ENCODE results near the gene PDS5B. TPM values are rescaled to one million over a fixed set of nuclear protein-coding genes. Genes with fewer than 3 reads are reported as not detected.

PDS5B gene
- total RNA-seq, 1 donor from 2014 or later, result 55.9 TPM

DNA sequence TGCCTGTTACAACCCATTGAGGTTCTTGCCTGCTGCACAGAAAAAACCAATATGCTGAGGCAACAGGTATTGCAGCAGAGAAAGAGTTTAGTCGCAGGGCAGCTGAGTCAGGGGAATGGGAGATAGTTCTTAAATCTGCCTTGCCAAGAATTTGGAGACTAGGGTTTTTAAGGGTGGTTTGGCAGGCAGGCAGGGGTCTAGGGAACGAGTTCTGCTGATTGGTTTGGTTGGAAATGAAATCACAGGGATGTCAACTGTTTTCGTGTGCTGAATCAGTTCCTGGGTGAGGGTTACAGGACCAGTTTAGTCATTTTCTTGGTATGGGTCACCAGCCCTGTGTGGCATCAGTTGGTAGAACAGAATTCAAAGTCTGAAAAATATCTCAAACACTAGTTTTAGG, 36.6 kb downstream of the PDS5B start:
- peaks cover 7% of the 10 kb centered on the region for H3F3A ChIP-seq (ENCODE audit: low read depth)
- Mint-ChIP-seq H3K4me1 (peaks cover 3% of the 10 kb centered on the region), H3K4me3 (no peak overlapping the region), H3K36me3 (peaks cover 43% of the 10 kb centered on the region), H3K27me3 (ENCODE audit: insufficient read depth, low read depth) (no peaks in the 10 kb centered on the region), H3K9me3 (peaks cover 80% of the 10 kb centered on the region), H3K27ac (no peak overlapping the region)
- H3K4me1 ChIP-seq, result no peaks in the 10 kb centered on the region
- H3K79me2 ChIP-seq (ENCODE audit: low read depth), result peaks cover 100% of the 10 kb centered on the region
- peaks cover 38% of the 10 kb centered on the region for H4K20me1 ChIP-seq (ENCODE audit: low read depth)
- no peaks in the 10 kb centered on the region for H3K27me3 ChIP-seq
- no peak for DNase-seq (ENCODE audit: low spot score)
- no peak overlapping the region for H3K4me2 ChIP-seq
- no peaks in the 10 kb centered on the region for H3K36me3 ChIP-seq
- no peak overlapping the region for H2AFZ ChIP-seq (replicated peaks)
- no peak overlapping the region for H3K4me3 ChIP-seq
- TF ChIP-seq EZH2 (IDR thresholded peaks at IDR 0.05) (no peak), EZH2phosphoT487 (IDR thresholded peaks at IDR 0.05) (no peak)
- TF ChIP-seq, protein P1, sequence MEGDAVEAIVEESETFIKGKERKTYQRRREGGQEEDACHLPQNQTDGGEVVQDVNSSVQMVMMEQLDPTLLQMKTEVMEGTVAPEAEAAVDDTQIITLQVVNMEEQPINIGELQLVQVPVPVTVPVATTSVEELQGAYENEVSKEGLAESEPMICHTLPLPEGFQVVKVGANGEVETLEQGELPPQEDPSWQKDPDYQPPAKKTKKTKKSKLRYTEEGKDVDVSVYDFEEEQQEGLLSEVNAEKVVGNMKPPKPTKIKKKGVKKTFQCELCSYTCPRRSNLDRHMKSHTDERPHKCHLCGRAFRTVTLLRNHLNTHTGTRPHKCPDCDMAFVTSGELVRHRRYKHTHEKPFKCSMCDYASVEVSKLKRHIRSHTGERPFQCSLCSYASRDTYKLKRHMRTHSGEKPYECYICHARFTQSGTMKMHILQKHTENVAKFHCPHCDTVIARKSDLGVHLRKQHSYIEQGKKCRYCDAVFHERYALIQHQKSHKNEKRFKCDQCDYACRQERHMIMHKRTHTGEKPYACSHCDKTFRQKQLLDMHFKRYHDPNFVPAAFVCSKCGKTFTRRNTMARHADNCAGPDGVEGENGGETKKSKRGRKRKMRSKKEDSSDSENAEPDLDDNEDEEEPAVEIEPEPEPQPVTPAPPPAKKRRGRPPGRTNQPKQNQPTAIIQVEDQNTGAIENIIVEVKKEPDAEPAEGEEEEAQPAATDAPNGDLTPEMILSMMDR (IDR thresholded peaks at IDR 0.05), result no peak
- H3K27ac ChIP-seq, result no peak overlapping the region
- H3K9me3 ChIP-seq (ENCODE audit: low read depth), result peaks cover 7% of the 10 kb centered on the region
- no peak overlapping the region for H3K9ac ChIP-seq

DNA sequence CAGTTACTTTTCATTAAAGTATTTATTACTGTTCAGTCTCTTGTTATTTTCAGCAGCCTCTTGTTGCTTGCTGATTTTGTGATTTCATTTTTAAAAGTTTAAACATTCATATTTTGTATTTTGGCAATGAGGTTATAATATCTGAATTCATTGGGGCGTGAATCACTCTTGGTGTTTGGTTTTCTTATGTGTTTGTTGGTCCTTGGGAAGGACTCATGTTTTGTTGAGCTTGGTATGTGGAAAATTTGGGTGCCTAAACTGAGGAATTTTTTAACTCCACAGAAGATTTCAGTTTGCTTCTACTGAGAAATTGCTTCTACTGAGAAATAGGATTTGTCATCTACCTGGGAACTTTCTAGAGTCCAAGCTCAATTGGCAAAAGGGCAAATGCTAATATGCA, 38.2 kb downstream of the PDS5B start:
- peaks cover 3% of the 10 kb centered on the region for H3K4me1 Mint-ChIP-seq
- H3K27me3 Mint-ChIP-seq (ENCODE audit: insufficient read depth, low read depth), result no peaks in the 10 kb centered on the region
- H3K36me3 Mint-ChIP-seq, result peaks cover 45% of the 10 kb centered on the region
- no peak overlapping the region for H3K4me2 ChIP-seq
- peaks cover 7% of the 10 kb centered on the region for H3K9me3 ChIP-seq (ENCODE audit: low read depth)
- peaks cover 100% of the 10 kb centered on the region for H3K79me2 ChIP-seq (ENCODE audit: low read depth)
- no peaks in the 10 kb centered on the region for H3K36me3 ChIP-seq
- DNase-seq (ENCODE audit: low spot score), result no peak
- H2AFZ ChIP-seq (replicated peaks), result no peak overlapping the region
- H3K4me1 ChIP-seq, result no peaks in the 10 kb centered on the region
- H3K4me3 Mint-ChIP-seq, result no peak overlapping the region
- H3K27ac Mint-ChIP-seq, result no peak overlapping the region
- no peaks in the 10 kb centered on the region for H3K27me3 ChIP-seq
- H4K20me1 ChIP-seq (ENCODE audit: low read depth), result peaks cover 55% of the 10 kb centered on the region
- H3K4me3 ChIP-seq, result no peak overlapping the region
- no peak overlapping the region for H3K9ac ChIP-seq
- H3F3A ChIP-seq (ENCODE audit: low read depth), result peaks cover 7% of the 10 kb centered on the region
- peaks cover 77% of the 10 kb centered on the region for H3K9me3 Mint-ChIP-seq
- TF ChIP-seq EZH2 (IDR thresholded peaks at IDR 0.05), result no peak
- TF ChIP-seq EZH2phosphoT487 (IDR thresholded peaks at IDR 0.05), result no peak
- TF ChIP-seq, protein P1 (IDR thresholded peaks at IDR 0.05), result no peak
- no peak overlapping the region for H3K27ac ChIP-seq

DNA sequence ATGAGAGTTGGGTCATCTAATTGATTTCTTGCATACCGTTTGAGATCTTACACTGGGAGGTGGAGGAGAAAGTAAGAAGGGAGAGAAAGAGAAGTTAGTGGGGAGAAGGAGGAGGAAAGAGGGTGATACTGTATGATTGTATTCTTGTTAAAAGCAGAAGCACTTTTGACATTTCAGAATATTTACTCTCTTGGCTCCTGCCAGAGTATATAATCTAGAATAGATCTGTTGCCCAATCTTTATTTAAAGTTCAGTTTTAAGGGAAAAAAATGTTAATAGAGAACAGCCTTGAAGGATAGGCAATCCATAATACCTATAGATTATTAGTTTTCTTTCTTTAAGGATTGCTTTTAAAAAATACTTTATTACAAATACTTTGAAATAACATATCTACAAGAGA, 41.5 kb downstream of the PDS5B start:
- H4K20me1 ChIP-seq (ENCODE audit: low read depth), result peaks cover 81% of the 10 kb centered on the region
- peaks cover 99% of the 10 kb centered on the region for H3K79me2 ChIP-seq (ENCODE audit: low read depth)
- H3K27ac Mint-ChIP-seq, result no peak overlapping the region

More for the DNA sequence above, 41.5 kb downstream of the PDS5B start:
- no peak overlapping the region for H2AFZ ChIP-seq (replicated peaks)
- no peaks in the 10 kb centered on the region for H3K36me3 ChIP-seq
- Mint-ChIP-seq H3K4me3 (no peak overlapping the region), H3K36me3 (peaks cover 52% of the 10 kb centered on the region), H3K27me3 (ENCODE audit: insufficient read depth, low read depth) (no peaks in the 10 kb centered on the region), H3K4me1 (peaks cover 3% of the 10 kb centered on the region), H3K9me3 (peaks cover 60% of the 10 kb centered on the region)
- H3F3A ChIP-seq (ENCODE audit: low read depth), result peaks cover 7% of the 10 kb centered on the region
- no peak overlapping the region for H3K9ac ChIP-seq
- no peak overlapping the region for H3K27ac ChIP-seq
- no peak overlapping the region for H3K4me3 ChIP-seq
- H3K4me1 ChIP-seq, result no peaks in the 10 kb centered on the region
- peaks cover 2% of the 10 kb centered on the region for H3K9me3 ChIP-seq (ENCODE audit: low read depth)
- no peak overlapping the region for H3K4me2 ChIP-seq
- DNase-seq (ENCODE audit: low spot score), result no peak
- no peaks in the 10 kb centered on the region for H3K27me3 ChIP-seq
- TF ChIP-seq EZH2phosphoT487 (IDR thresholded peaks at IDR 0.05) (no peak), EZH2 (IDR thresholded peaks at IDR 0.05) (no peak)
- TF ChIP-seq, protein P1 (IDR thresholded peaks at IDR 0.05), result no peak
